ENCODE data around the gene LARGE1.

LARGE1 gene

GRCh38 chr22:33539902-33540751 is 380.1 kb downstream of the LARGE1 start:
- no peak for DNase-seq

GRCh38 chr22:33539202-33539901 is 380.9 kb downstream of the LARGE1 start:
- no peak for DNase-seq

GRCh38 chr22:33538277-33538885 is 381.9 kb downstream of the LARGE1 start:
- no peak for DNase-seq

- DNase-seq, result no peak
Observed at GRCh38 chr22:33537059-33537458, 383.2 kb downstream of the LARGE1 start.

- no peak for DNase-seq
Observed at GRCh38 chr22:33535937-33536875, 384.1 kb downstream of the LARGE1 start.

- no peak for DNase-seq
Observed at GRCh38 chr22:33529424-33530113, 390.7 kb downstream of the LARGE1 start.

GRCh38 chr22:33528183-33528582 is 392.1 kb downstream of the LARGE1 start:
- DNase-seq, result no peak

GRCh38 chr22:33526434-33527107 is 393.7 kb downstream of the LARGE1 start:
- DNase-seq, result no peak

- no peak for DNase-seq
Observed at GRCh38 chr22:33524511-33525260, 395.6 kb downstream of the LARGE1 start.

GRCh38 chr22:33521879-33522665 is 398.2 kb downstream of the LARGE1 start:
- DNase-seq, result no peak

GRCh38 chr22:33520904-33521780 is 399.1 kb downstream of the LARGE1 start:
- no peak for DNase-seq

- DNase-seq, result no peak
Observed at GRCh38 chr22:33519974-33520903, 400.0 kb downstream of the LARGE1 start.

GRCh38 chr22:33519071-33519973 is 401.0 kb downstream of the LARGE1 start:
- DNase-seq, result no peak

- DNase-seq, result no peak
Observed at GRCh38 chr22:33518405-33518804, 401.9 kb downstream of the LARGE1 start.

GRCh38 chr22:33515795-33516194 is 404.5 kb downstream of the LARGE1 start:
- DNase-seq, result no peak

All from NCI-H748 treated with DMSO at 0.1 percent for 48 hours (cell line).